HG02763 (cell line): ENCODE results near the gene SCAMP5.

Experiments used
- ATAC-seq: cut with Tn5 transposase; IDR thresholded peaks from one replicate; pipeline ENCODE4 v1.9.1; 2021; ENCODE audit warnings: mild to moderate bottlenecking, moderate library complexity; ENCODE audit not compliant: unreplicated experiment

Gene SCAMP5

GRCh38 chr15:74995182-74995778 lies at the start of gene SCAMP5:
Gene SCAMP5, plus strand, starts transcription at chr15:74995563. Its CDS starts 16,277 bp downstream, at chr15:75011840.
- peak; percentile 50 for ATAC-seq

- no peak for ATAC-seq
Observed at GRCh38 chr15:74950078-74950908, 45.1 kb upstream of the SCAMP5 start.

- ATAC-seq = no peak
Observed at GRCh38 chr15:74951006-74951405, 44.4 kb upstream of the SCAMP5 start.

GRCh38 chr15:74954515-74954914 lies 40.8 kb upstream of the SCAMP5 start:
- no peak for ATAC-seq

- ATAC-seq = no peak
Observed at GRCh38 chr15:74955017-74955416, 40.3 kb upstream of the SCAMP5 start.

- ATAC-seq = peak; percentile 36
Observed at GRCh38 chr15:74955796-74956647, 39.3 kb upstream of the SCAMP5 start.

- ATAC-seq = peak; percentile 73
Observed at GRCh38 chr15:74956648-74957475, 38.5 kb upstream of the SCAMP5 start, which contains the start of gene RPP25. Gene RPP25, minus strand, starts transcription at chr15:74956772. Its CDS starts 189 bp downstream, at chr15:74956583.

- ATAC-seq = no peak
Observed at GRCh38 chr15:74957476-74958035, 37.8 kb upstream of the SCAMP5 start.

GRCh38 chr15:74958320-74958907 lies 36.9 kb upstream of the SCAMP5 start:
- no peak for ATAC-seq

GRCh38 chr15:74958908-74959585 lies 36.3 kb upstream of the SCAMP5 start:
- ATAC-seq = no peak

GRCh38 chr15:74959586-74959939 lies 35.8 kb upstream of the SCAMP5 start:
- no peak for ATAC-seq

- ATAC-seq = no peak
Observed at GRCh38 chr15:74960286-74960685, 35.1 kb upstream of the SCAMP5 start.

GRCh38 chr15:74960995-74961588 lies 34.3 kb upstream of the SCAMP5 start:
- no peak for ATAC-seq

GRCh38 chr15:74961616-74962015 lies 33.7 kb upstream of the SCAMP5 start:
- no peak for ATAC-seq

- ATAC-seq = no peak
Observed at GRCh38 chr15:74962219-74962618, 33.1 kb upstream of the SCAMP5 start.

GRCh38 chr15:74962671-74963070 lies 32.7 kb upstream of the SCAMP5 start:
- no peak for ATAC-seq

- no peak for ATAC-seq
Observed at GRCh38 chr15:74963213-74963612, 32.1 kb upstream of the SCAMP5 start.

GRCh38 chr15:74964794-74965193 lies 30.6 kb upstream of the SCAMP5 start:
- no peak for ATAC-seq

GRCh38 chr15:74967670-74968069 lies 27.7 kb upstream of the SCAMP5 start:
- ATAC-seq = no peak
